SJSA1 (cell line): ENCODE data around the gene CCDC183. TPM values are rescaled to one million over a fixed set of nuclear protein-coding genes. Genes with fewer than 3 reads are reported as not detected.
A peak's percentile ranks its signal among the peaks of the same experiment; 100 is the strongest.
"Not testable (repeated sequence)": the region's sequence is repeated elsewhere in the genome, so short reads cannot be mapped to it uniquely, and the experiment has no call there.

Experiments
- DNase-seq, 2 experiments: peaks; one replicate each; pipeline ENCODE4 v3.0.0-alpha.2; 2015 to 2020; ENCODE audit warnings: low spot score in 2 of 2, low read depth in 1 of 2
- H3K27ac ChIP-seq: fragments of 250-450 bp; sonication (Bioruptor Pico); 2 replicates; pipeline ENCODE4 v1.5.1; 2020; ENCODE audit warnings: mild to moderate bottlenecking, moderate library complexity
- H3K27me3 ChIP-seq: fragments of 250-450 bp; sonication (Bioruptor Pico); replicated peaks from 2 replicates; pipeline ENCODE4 v1.5.1; 2020; ENCODE audit warnings: mild to moderate bottlenecking, moderate library complexity
- H3K36me3 ChIP-seq: fragments of 250-450 bp; sonication (Bioruptor Pico); 2 replicates; pipeline ENCODE4 v1.5.1; 2020; ENCODE audit warnings: mild to moderate bottlenecking
- H3K4me1 ChIP-seq: fragments of 250-450 bp; sonication (Bioruptor Pico); replicated peaks from 2 replicates; pipeline ENCODE4 v1.6.1; 2021; ENCODE audit warnings: mild to moderate bottlenecking
- H3K4me3 ChIP-seq: fragments of 250-450 bp; sonication (Bioruptor Pico); 2 replicates; pipeline ENCODE4 v1.5.1; 2020; ENCODE audit warnings: mild to moderate bottlenecking
- H3K9me3 ChIP-seq: fragments of 250-450 bp; sonication (Bioruptor Pico); replicated peaks from 2 replicates; pipeline ENCODE4 v1.5.1; 2020; ENCODE audit warnings: mild to moderate bottlenecking
- total RNA-seq: library from RNA; depleted of rRNA; stranded (reverse); fragments of >200 nt; shearing (Covaris generic); gene quantifications from 2 replicates; pipeline ENCODE4 v1.2.3, GENCODE V29; 2014

Gene CCDC183
- total RNA-seq, 1 experiment from 2014 or later: 0.16 TPM

DNA sequence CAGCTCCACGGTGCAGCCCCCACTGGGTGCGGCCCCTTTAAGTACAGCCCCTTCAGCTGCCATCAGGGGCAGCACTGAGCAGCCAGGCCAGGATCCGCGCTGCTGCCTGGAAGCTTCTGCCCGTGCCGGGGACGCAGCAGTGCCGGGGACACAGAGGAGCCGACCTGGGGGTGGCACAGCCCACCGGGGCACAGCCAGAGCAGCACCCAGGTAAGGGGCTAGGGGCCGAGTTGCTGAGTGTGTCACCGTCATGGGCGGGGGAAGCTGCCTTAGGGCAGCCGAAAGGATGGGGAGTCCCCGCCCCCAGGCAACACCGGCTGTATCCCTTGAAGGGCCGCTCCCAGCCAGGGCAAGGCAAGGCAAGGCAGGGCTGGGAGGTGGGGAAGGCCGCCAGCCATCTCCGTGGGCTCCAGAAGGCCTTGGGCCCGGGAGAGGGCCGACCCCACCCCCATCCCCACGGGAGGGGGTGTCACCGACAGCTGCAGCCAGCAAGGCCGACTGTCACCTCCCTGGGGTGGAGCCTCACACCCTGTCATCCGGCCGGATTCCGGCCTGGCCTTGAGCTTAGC, 46.3 kb downstream of the CCDC183 start, which contains the start of gene AJM1:
AJM1 (plus strand) TSS at position 99 of the 569 bp plus-strand sequence. CDS start 1,937 bp downstream, outside the sequence.
- H3K27me3 ChIP-seq: peaks cover 23% of the 10 kb centered on the region
- not testable (repeated sequence) for H3K27ac ChIP-seq, H3K9me3 ChIP-seq, H3K36me3 ChIP-seq
- H3K4me3 ChIP-seq: peak within 1 kb of the TSS; percentile 33
- peak; percentile 72 to 74 for DNase-seq
- peaks cover 13% of the 10 kb centered on the region for H3K4me1 ChIP-seq

DNA sequence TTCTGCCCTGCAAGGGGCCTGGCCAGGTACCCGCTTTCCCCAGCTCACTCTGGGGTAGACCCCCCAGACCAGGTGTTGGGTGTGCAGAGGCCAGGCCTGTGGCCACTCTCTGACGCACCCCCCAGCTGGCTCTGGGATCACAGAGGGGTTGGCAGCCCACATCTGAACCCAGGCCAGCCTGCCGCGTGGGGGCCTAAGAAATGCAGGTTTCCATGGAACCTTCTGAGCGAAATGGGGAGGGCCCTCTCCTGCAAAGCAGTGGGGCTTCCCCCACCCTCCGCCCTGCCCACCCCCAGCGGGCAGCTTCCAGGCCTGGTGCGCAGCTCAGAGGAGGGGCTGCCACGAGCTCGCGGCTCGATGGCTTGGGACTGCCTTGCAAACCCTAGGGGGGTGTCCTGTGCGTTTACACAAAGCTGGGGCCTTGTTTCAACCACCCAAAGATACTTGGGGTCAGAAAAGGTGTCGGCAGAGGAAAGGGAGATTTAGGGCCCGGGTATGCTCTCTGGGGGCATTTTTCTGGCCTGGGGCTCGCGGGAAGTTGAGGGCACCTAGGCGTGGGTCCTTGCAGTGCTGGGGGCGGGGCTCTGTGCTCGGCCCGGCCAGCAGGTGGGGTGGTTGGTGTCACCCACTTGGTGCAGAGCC, 47.1 kb downstream of the CCDC183 start:
- not testable (repeated sequence) for DNase-seq, H3K4me3 ChIP-seq, H3K36me3 ChIP-seq, H3K27ac ChIP-seq, H3K9me3 ChIP-seq
- peaks cover 22% of the 10 kb centered on the region for H3K4me1 ChIP-seq
- peaks cover 29% of the 10 kb centered on the region for H3K27me3 ChIP-seq

DNA sequence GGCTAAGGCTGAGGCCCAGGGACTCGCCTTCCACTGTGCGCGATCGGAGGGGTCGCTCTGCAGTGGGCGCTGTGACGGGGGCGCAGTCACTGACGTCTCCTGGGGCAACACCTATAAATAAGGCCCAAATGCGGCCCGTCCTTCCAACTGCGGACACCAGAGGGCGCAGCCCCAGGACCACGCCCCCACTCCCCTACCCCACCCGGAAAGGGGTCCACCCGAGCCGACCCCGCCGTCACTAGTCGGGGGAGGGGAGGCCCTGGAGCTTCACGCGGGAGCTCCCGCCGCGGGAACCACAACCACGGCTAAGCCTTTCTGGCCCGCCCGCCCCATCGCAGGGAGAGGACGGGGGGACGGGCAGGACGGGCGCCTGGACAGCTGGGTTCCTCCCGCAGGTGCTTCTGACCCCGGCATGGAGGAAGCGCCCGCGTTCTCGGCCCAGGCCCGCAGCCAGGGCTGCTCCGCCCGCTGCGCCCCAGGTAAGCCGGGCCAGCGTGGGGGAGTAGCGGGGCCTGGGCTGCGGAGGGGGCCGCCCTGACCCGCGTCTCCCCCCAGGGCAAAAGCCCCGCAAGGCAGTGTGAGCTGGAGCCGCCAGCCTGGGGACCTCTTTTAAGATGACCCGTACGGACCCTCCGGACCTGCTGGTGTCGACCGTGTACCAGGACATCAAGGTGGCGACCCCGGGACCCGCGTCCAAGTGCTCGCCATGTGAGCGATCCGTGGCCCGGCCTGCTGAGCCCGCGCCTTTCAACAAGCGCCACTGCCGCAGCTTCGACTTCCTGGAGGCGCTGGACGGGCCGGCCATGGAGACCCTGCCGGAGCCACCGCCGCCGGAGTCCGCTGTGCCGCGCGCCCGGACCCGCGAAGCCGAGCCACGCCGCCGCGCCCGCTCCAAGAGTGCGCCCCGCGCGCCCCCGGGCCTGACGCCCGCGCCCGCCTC, 47.9 kb downstream of the CCDC183 start:
- H3K4me3 ChIP-seq, H3K9me3 ChIP-seq, H3K27ac ChIP-seq, H3K36me3 ChIP-seq: not testable (repeated sequence)
- Histone ChIP-seq H3K27me3 (peaks cover 29% of the 10 kb centered on the region), H3K4me1 (peaks cover 22% of the 10 kb centered on the region)
- DNase-seq: peak in 1 of 2 experiments; percentile 60

DNA sequence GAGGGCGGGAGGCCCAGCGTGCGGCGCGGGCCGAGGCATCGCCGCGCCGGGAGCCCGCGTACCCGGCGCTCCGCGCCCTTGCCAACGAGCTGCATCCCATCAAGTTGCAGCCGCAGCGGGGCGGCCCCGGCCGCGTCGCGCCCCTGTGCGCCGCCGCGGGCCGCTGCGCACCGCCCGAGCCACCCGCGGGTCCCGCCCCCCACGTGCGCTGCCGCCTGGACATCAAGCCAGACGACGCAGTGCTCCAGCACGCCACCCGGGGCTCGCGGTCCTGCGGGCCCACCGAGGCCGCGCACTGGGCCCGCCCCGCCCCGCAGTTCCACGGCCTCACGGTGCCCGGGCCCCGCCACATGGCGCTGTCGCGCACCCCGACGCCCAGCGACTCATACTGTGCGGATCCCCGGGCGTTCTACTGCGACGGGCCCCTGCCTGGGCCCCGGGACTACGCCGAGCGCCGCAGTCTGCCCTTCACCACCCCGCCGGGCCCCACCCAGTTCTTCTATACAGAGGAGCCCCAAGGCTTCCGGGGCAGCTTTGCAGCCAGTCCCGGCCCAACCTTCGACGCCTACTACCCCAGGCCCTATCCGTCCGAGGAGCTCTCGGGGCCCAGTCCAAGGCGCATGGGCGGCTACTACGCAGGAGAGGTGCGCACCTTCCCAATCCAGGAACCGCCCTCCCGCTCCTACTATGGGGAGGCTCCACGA, 48.8 kb downstream of the CCDC183 start:
- Histone ChIP-seq H3K9me3 (peaks cover 3% of the 10 kb centered on the region), H3K27ac (no peak overlapping the region), H3K27me3 (peaks cover 29% of the 10 kb centered on the region), H3K4me1 (peaks cover 26% of the 10 kb centered on the region), H3K36me3 (peaks cover 7% of the 10 kb centered on the region), H3K4me3 (no peak overlapping the region)
- no peak for DNase-seq

DNA sequence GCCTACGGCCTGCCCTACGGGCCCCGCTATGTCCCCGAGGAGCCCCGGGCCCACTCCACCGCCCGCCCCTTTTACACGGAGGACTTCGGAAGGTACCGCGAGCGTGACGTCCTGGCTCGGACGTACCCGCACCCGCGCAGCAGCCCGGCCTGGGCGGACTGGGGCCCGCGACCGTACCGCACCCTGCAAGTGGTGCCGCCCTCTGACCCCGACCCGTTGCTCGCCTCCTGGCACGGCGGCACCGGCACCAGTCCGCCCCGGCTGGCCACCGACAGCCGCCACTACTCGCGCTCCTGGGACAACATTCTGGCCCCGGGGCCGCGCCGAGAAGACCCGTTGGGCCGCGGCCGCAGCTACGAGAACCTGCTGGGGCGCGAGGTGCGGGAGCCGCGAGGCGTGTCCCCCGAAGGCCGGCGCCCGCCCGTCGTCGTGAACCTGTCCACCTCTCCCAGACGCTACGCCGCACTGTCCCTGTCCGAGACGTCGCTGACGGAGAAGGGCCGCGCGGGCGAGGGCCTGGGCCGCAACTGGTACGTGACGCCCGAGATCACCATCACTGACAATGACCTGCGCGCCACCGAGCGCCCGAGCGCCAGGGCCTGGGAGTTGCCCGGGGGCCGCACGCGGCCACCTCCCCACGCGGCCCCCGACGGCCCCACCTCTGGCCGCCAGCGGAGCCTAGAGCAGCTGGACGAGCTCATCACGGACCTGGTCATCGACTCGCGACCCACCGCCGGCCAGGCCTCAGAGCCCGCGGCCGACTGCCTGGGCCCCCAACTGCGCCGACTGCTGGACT, 49.5 kb downstream of the CCDC183 start:
- peaks cover 3% of the 10 kb centered on the region for H3K9me3 ChIP-seq
- no peak for DNase-seq
- H3K27me3 ChIP-seq: peaks cover 29% of the 10 kb centered on the region
- peaks cover 10% of the 10 kb centered on the region for H3K36me3 ChIP-seq
- H3K27ac ChIP-seq: no peak overlapping the region
- H3K4me1 ChIP-seq: peaks cover 30% of the 10 kb centered on the region
- H3K4me3 ChIP-seq: no peak overlapping the region

DNA sequence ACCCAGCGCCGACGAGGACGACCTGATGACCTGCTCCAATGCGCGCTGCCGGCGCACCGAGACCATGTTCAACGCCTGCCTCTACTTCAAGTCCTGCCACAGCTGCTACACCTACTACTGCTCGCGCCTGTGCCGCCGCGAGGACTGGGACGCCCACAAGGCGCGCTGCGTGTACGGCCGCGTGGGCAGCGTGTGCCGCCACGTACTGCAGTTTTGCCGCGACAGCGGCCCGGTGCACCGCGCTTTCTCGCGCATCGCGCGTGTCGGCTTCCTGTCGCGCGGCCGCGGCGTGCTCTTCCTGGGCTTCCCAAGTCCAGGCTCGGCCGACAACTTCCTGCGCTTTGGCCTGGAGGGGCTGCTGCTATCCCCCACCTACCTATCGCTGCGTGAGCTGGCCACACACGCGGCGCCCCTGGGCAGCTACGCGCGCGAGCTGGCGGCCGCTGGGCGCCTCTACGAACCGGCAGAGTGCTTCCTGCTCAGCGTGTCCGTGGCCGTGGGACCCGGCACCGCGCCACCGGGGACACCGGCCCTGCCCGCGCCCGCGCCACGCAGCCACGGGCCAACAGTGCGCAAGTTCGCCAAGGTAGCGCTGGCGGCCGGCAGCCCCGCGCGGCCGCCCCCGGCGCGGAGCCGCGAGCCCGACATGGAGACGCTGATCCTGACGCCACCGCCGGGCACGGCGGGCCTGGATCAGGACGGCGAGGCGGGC, 50.4 kb downstream of the CCDC183 start:
- peaks cover 29% of the 10 kb centered on the region for H3K27me3 ChIP-seq
- no peak overlapping the region for H3K4me3 ChIP-seq
- H3K36me3 ChIP-seq: peaks cover 19% of the 10 kb centered on the region
- DNase-seq: no peak
- H3K9me3 ChIP-seq: peaks cover 3% of the 10 kb centered on the region
- H3K4me1 ChIP-seq: peaks cover 30% of the 10 kb centered on the region
- H3K27ac ChIP-seq: no peak overlapping the region

DNA sequence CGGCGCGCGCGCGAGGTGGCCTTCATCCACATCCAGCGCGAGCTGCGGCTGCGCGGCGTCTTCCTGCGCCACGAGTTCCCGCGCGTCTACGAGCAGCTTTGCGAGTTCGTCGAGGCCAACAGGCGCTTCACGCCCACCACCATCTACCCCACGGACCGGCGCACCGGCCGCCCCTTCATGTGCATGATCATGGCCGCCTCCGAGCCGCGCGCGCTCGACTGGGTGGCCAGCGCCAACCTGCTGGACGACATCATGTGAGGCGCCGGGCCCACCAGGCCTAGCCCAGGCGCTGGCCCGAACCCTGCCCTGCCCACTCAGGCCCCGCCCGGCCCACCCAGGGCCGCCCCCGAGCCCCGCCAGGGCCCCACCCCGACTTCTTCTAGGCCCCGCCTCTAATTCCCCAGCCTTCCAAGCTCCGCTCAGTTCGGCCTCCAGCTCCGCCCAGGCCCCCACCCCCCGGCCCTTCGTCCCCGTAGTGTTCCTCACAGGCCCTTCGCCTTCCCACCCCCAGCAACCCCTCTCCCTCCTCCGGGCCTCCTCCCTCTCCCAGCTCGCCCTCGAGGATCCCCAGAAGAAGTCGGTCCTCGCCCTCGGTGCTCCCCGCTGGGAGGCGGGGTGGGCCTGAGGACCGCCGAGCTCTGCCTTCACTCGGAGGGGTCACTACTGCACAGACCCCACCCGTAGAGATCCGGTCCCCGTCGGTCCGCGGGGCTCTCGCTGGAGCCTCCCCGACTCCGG, 51.1 kb downstream of the CCDC183 start:
- H3K27ac ChIP-seq: no peak overlapping the region
- H3K36me3 ChIP-seq: peaks cover 22% of the 10 kb centered on the region
- peaks cover 29% of the 10 kb centered on the region for H3K27me3 ChIP-seq
- peak overlapping the region; percentile 57 for H3K4me3 ChIP-seq
- H3K4me1 ChIP-seq: peaks cover 30% of the 10 kb centered on the region
- H3K9me3 ChIP-seq: peaks cover 3% of the 10 kb centered on the region
- peak in 1 of 2 experiments; percentile 62 for DNase-seq

DNA sequence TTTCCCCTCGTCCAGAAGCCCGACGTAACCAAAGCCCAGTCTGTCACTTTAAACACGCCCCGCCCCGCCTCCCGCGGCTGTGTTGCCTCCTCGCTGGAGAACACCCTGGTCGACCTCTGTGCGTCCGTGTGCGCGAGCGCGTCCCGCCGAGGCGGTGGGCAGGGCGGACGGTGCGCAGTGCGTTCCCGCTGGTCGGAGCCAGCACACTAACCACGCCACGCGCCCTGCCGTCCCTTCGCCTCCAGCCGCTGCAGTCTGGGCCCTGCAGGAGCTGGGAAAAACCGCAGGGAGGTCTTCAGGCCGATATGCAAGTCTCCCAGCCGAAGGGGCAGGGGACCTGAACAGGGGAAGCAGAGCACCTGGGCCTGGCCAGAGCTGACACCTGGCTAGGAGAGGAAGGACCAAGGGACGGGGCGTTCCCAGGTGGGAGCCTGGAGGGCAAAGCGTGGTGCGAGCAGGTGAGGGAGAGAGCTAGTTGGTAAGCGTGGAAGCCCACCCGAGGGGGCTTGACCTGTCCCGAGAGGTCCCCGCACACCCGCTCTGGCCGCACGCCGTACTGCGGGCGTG, 51.8 kb downstream of the CCDC183 start:
- peaks cover 3% of the 10 kb centered on the region for H3K9me3 ChIP-seq
- H3K27ac ChIP-seq: no peak overlapping the region
- DNase-seq: peak; percentile 65 to 84
- peaks cover 29% of the 10 kb centered on the region for H3K27me3 ChIP-seq
- peak overlapping the region; percentile 57 for H3K4me3 ChIP-seq
- H3K36me3 ChIP-seq: peaks cover 22% of the 10 kb centered on the region
- H3K4me1 ChIP-seq: peaks cover 26% of the 10 kb centered on the region

DNA sequence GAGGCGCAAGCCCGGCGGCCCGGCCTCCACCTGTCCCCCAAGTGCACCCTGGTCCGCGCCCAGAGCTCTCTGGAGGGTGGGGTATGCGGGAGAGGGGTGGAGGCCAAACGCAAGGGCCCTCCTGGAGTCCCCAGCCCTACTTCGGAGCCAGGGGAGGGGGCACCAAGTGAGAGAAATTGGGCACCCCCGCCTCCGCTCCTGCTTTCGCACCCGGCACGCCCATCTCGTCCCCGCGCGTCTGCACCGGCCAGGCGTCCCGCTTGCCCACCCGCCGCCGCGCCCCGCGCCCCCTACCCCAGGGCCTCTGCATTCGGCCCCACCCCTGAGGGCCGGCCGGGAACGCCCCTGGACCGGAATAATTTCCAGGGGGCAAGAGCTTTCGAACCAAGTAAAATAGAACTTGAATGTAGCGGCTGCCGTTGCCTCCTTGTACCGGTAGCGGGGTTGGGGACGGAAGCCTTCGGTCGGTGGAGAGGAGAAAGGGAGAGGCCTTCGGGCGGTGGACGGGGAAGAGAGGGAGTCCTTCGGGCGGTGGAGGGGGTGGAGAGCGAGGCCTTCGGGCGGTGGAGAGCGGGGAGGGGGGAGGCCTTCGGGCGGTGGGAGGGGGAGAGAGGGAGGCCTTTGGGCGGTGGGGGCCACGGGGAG, 52.4 kb downstream of the CCDC183 start:
- Histone ChIP-seq H3K4me3 (peak overlapping the region; percentile 57), H3K27ac (no peak overlapping the region), H3K27me3 (peaks cover 29% of the 10 kb centered on the region), H3K36me3 (peaks cover 26% of the 10 kb centered on the region), H3K9me3 (peaks cover 3% of the 10 kb centered on the region), H3K4me1 (peaks cover 26% of the 10 kb centered on the region)
- DNase-seq: no peak

DNA sequence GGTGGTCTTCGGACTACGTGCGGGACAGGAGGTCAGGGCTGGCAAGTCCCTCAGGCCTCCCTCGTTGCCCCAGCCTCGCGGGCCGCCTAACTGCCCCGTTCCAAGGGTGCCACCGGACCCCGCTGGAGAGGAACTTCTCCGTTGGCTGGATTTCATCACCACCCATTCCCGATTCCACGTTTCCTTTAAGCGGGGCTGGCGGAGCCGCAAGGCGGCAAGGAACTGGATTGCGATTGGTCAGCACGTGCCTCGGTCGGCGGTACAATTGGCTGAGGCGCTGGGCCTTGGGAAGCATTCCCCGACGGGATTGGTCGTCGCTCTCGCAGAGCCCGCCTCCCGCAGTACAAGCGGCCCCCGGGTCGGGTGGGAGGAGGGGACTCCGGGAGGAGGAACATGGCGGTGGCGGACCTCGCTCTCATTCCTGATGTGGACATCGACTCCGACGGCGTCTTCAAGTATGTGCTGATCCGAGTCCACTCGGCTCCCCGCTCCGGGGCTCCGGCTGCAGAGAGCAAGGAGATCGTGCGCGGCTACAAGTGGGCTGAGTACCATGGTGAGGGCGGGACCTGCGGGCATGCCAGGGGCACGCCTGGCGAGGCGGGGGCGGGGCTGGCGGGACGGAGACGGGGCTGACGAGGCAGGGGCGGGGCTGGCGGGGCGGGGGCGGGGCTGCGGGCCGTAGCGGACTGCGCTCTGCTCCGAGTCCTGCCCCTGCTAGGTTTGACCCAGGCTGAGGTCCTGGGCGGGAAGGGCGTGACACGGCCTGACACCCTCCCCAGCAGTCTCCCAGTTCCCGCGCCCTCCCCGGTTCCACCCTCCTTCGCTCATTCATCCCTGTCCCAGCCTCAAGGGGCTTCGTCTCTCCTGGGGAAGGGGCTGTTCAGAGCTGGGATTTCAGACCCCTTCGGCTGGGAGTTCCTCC, 53.2 kb downstream of the CCDC183 start, which contains the start of gene PHPT1:
PHPT1 (plus strand) TSS at position 372 of the 922 bp plus-strand sequence; CDS start at position 394, 22 bp downstream.
- peak; percentile 98 to 99 for DNase-seq
- Histone ChIP-seq H3K4me1 (peaks cover 26% of the 10 kb centered on the region), H3K4me3 (peak within 1 kb of the TSS; percentile 57), H3K9me3 (peaks cover 3% of the 10 kb centered on the region), H3K27ac (no peak within 1 kb of the TSS), H3K27me3 (peaks cover 24% of the 10 kb centered on the region), H3K36me3 (peaks cover 26% of the 10 kb centered on the region)
